Thyroid gland (tissue), 4 donors: Measurements from ENCODE around the gene KLRF1.

Experiments
- POLR2A ChIP-seq, 2 donors: fragments of 450-650 bp; IDR thresholded peaks; one replicate each; pipeline ENCODE4 v1.6.1; 2017; ENCODE audit warnings: antibody characterized with exemption in 2 of 2, mild to moderate bottlenecking in 2 of 2, moderate library complexity in 1 of 2
- TF ChIP-seq, protein P1 (sequence below), 6 experiments: fragments of 200-600 bp in 3 of 6; fragments of 450-650 bp in 3 of 6; sonication (generic) in 3 of 6; IDR thresholded peaks; one replicate each; pipeline ENCODE4 v1.5.1; 2016 to 2019; ENCODE audit warnings: antibody characterized with exemption in 6 of 6, mild to moderate bottlenecking in 2 of 6, inconsistent platforms in 1 of 6, moderate library complexity in 1 of 6

GRCh38 chr12:9856894-9857293, 29.6 kb downstream of the KLRF1 start:
- TF ChIP-seq, protein P1, sequence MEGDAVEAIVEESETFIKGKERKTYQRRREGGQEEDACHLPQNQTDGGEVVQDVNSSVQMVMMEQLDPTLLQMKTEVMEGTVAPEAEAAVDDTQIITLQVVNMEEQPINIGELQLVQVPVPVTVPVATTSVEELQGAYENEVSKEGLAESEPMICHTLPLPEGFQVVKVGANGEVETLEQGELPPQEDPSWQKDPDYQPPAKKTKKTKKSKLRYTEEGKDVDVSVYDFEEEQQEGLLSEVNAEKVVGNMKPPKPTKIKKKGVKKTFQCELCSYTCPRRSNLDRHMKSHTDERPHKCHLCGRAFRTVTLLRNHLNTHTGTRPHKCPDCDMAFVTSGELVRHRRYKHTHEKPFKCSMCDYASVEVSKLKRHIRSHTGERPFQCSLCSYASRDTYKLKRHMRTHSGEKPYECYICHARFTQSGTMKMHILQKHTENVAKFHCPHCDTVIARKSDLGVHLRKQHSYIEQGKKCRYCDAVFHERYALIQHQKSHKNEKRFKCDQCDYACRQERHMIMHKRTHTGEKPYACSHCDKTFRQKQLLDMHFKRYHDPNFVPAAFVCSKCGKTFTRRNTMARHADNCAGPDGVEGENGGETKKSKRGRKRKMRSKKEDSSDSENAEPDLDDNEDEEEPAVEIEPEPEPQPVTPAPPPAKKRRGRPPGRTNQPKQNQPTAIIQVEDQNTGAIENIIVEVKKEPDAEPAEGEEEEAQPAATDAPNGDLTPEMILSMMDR (IDR thresholded peaks at IDR 0.05): no peak
- TF ChIP-seq POLR2A (IDR thresholded peaks at IDR 0.05): no peak
